Vagina (tissue), 2 donors: ENCODE data around the gene SZT2.

ENCODE experiments used
- POLR2A ChIP-seq, 2 donors: fragments of 450-650 bp; IDR thresholded peaks; one replicate each; pipeline ENCODE4 v1.6.1; 2017; ENCODE audit warnings: antibody characterized with exemption in 2 of 2, mild to moderate bottlenecking in 2 of 2, moderate library complexity in 2 of 2
- POLR2AphosphoS5 ChIP-seq, 2 donors: sonication (generic); formaldehyde crosslinking; IDR thresholded peaks; one replicate each; pipeline ENCODE4 v1.9.0; 2017; ENCODE audit warnings: antibody characterized with exemption in 2 of 2, mild to moderate bottlenecking in 2 of 2, low read depth in 1 of 2; ENCODE audit not compliant: insufficient read depth in 1 of 2
- TF ChIP-seq, protein P1 (sequence below), 3 experiments: fragments of 450-650 bp in 2 of 3; fragments of 200-600 bp in 1 of 3; sonication (generic) in 1 of 3; IDR thresholded peaks; one replicate each; pipeline ENCODE4 v1.5.1; 2017 to 2019; ENCODE audit warnings: antibody characterized with exemption in 3 of 3, mild to moderate bottlenecking in 2 of 3, moderate library complexity in 2 of 3

DNA sequence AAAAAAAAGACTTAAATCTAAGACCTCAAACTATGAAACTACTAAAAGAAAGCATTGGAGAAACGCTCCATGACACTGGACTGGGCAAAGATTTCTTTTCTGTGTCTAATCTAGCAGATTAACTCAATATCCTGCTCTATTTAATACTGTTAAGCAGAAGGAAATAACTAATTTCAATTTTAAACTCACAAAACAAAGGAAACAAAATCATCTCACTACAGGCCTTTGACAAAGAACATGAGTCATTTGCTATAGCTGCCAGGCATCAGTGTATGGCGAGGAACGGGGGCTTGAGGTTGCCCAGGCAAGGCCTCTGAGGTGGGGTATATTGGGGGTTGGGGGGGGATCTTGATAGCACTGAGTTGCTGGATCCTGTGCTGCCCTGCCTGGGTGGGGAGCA lies 20.9 kb downstream of the SZT2 start:
- TF ChIP-seq POLR2A (IDR thresholded peaks at IDR 0.05) (no peak), POLR2AphosphoS5 (IDR thresholded peaks at IDR 0.05; ENCODE audit: insufficient read depth in 1 of 2, low read depth in 1 of 2) (no peak)
- TF ChIP-seq, protein P1, sequence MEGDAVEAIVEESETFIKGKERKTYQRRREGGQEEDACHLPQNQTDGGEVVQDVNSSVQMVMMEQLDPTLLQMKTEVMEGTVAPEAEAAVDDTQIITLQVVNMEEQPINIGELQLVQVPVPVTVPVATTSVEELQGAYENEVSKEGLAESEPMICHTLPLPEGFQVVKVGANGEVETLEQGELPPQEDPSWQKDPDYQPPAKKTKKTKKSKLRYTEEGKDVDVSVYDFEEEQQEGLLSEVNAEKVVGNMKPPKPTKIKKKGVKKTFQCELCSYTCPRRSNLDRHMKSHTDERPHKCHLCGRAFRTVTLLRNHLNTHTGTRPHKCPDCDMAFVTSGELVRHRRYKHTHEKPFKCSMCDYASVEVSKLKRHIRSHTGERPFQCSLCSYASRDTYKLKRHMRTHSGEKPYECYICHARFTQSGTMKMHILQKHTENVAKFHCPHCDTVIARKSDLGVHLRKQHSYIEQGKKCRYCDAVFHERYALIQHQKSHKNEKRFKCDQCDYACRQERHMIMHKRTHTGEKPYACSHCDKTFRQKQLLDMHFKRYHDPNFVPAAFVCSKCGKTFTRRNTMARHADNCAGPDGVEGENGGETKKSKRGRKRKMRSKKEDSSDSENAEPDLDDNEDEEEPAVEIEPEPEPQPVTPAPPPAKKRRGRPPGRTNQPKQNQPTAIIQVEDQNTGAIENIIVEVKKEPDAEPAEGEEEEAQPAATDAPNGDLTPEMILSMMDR (IDR thresholded peaks at IDR 0.05): no peak
